Endothelial cell of umbilical vein (primary cell): ENCODE results near the gene CDH23. TPM values are rescaled to one million over a fixed set of nuclear protein-coding genes. Genes with fewer than 3 reads are reported as not detected.

Source experiments
- BruUV-seq: library from RNA; stranded (reverse); fragments of 400-500 nt; replicated peaks from 2 replicates; lab custom pipeline; 2021; lab: Mats Ljungman, UMichigan
- CTCF ChIA-PET: fragments of 300-600, 350-600 bp; sonication (Branson Sonifier 250); formaldehyde crosslinking; loops from one replicate; lab custom pipeline; 2021; ENCODE audit warnings: antibody characterized with exemption, inconsistent platforms; lab: Charles Lee
- POLR2A ChIA-PET: fragments of 300-600, 350-600 bp; sonication (Branson Sonifier 250); formaldehyde crosslinking; loops from one replicate; lab custom pipeline; 2021; ENCODE audit warnings: antibody characterized with exemption, inconsistent platforms; lab: Charles Lee
- DNase-seq: peaks from one replicate; pipeline ENCODE4 v3.0.0-alpha.2; 2011; ENCODE audit warnings: low read depth, low spot score
- FAIRE-seq: peaks from 2 replicates; lab custom pipeline; 2011; peaks lifted over from hg19 to GRCh38; lab: Jason Lieb, UNC
- H2AFZ ChIP-seq: 2 replicates; pipeline ENCODE4 v1.6.0; 2012; ENCODE audit warnings: low read depth, low read length, control low read depth, inconsistent platforms
- H3K27ac ChIP-seq: 2 replicates; pipeline ENCODE4 v1.5.1; 2011; ENCODE audit warnings: low read depth, mild to moderate bottlenecking, control low read depth, low read length, moderate library complexity; ENCODE audit not compliant: insufficient read depth
- H3K27me3 ChIP-seq, 2 experiments: 2 replicates each; pipeline versions ENCODE4 v1.6.0 to v1.6.1; 2011; ENCODE audit warnings: low read length in 2 of 2, mixed read lengths in 1 of 2; ENCODE audit not compliant: control insufficient read depth in 2 of 2, insufficient read depth in 2 of 2
- H3K36me3 ChIP-seq, 2 experiments: 2 replicates in 1 of 2; 3 replicates in 1 of 2; pipeline ENCODE4 v1.5.1; 2011; ENCODE audit warnings: low read length in 2 of 2, mild to moderate bottlenecking in 1 of 2, moderate library complexity in 1 of 2; ENCODE audit not compliant: control insufficient read depth in 2 of 2, insufficient read depth in 2 of 2; ENCODE audit errors: extremely low read depth in 1 of 2
- H3K4me1 ChIP-seq: 3 replicates; pipeline ENCODE4 v1.5.1; 2011; ENCODE audit warnings: mild to moderate bottlenecking, low read length; ENCODE audit not compliant: control insufficient read depth, insufficient read depth; ENCODE audit errors: extremely low read depth
- H3K4me2 ChIP-seq: 2 replicates; pipeline ENCODE4 v1.6.1; 2011; ENCODE audit warnings: low read length, control low read depth, mixed read lengths; ENCODE audit not compliant: insufficient read depth
- H3K4me3 ChIP-seq, 3 experiments: fragments of 200-600 bp in 1 of 3; sonication (generic), shearing (Covaris generic) in 1 of 3; replicated peaks in 1 of 3; 2 replicates each; pipeline ENCODE4 v1.5.1; 2011 to 2016; ENCODE audit warnings: control low read depth in 3 of 3, low read length in 3 of 3, mild to moderate bottlenecking in 2 of 3, inconsistent platforms in 1 of 3, low read depth in 1 of 3, moderate library complexity in 1 of 3; ENCODE audit not compliant: insufficient read depth in 1 of 3
- H3K79me2 ChIP-seq: 2 replicates; pipeline ENCODE4 v1.6.0; 2012; ENCODE audit warnings: low read length, inconsistent platforms; ENCODE audit not compliant: control insufficient read depth, insufficient read depth
- H3K9ac ChIP-seq: replicated peaks from 2 replicates; pipeline ENCODE3; 2011; ENCODE audit warnings: low read length, control low read depth; ENCODE audit not compliant: insufficient read depth; ENCODE audit errors: extremely low read depth
- H3K9me1 ChIP-seq: replicated peaks from 3 replicates; pipeline ENCODE4 v1.6.0; 2011; ENCODE audit warnings: mild to moderate bottlenecking, low read length; ENCODE audit not compliant: control insufficient read depth, insufficient read depth; ENCODE audit errors: extremely low read depth
- H3K9me3 ChIP-seq: replicated peaks from 2 replicates; pipeline ENCODE4 v1.5.1; 2012; ENCODE audit warnings: low read length, inconsistent platforms; ENCODE audit not compliant: control insufficient read depth, insufficient read depth
- H4K20me1 ChIP-seq: replicated peaks from 2 replicates; pipeline ENCODE3; 2011; ENCODE audit warnings: mild to moderate bottlenecking, low read length; ENCODE audit not compliant: control insufficient read depth, insufficient read depth; ENCODE audit errors: extremely low read depth
- CTCF ChIP-seq, 2 donors: IDR thresholded peaks; 1 replicate in 1 of 2; 2 replicates in 1 of 2; pipeline ENCODE4 v1.5.1; 2011; ENCODE audit warnings: low read length in 2 of 2, mild to moderate bottlenecking in 2 of 2, moderate library complexity in 2 of 2, control low read depth in 1 of 2, inconsistent platforms in 1 of 2, low read depth in 1 of 2; ENCODE audit not compliant: insufficient read depth in 1 of 2; ENCODE audit errors: extremely low read depth in 1 of 2
- EZH2 ChIP-seq: IDR thresholded peaks from 2 replicates; pipeline ENCODE4 v1.6.1; 2012; ENCODE audit warnings: borderline replicate concordance, low read depth, mild to moderate bottlenecking, moderate library complexity, low read length, inconsistent platforms; ENCODE audit not compliant: severe bottlenecking
- FOS ChIP-seq: IDR thresholded peaks from 2 replicates; pipeline ENCODE4 v1.6.1; 2011; ENCODE audit warnings: mild to moderate bottlenecking, low read length, moderate library complexity, borderline replicate concordance; ENCODE audit not compliant: insufficient read depth
- GATA2 ChIP-seq: IDR thresholded peaks from 2 replicates; pipeline ENCODE4 v1.7.0; 2011; ENCODE audit warnings: low read depth, mild to moderate bottlenecking, moderate library complexity, mixed read lengths, low read length; ENCODE audit not compliant: insufficient read length, insufficient read depth
- JUN ChIP-seq: IDR thresholded peaks from 2 replicates; pipeline ENCODE4 v1.6.1; 2011; ENCODE audit warnings: borderline replicate concordance, low read depth; ENCODE audit not compliant: insufficient read length, insufficient read depth
- MYC ChIP-seq: IDR thresholded peaks from one replicate; pipeline ENCODE4 v1.6.1; 2011; ENCODE audit warnings: mild to moderate bottlenecking, low read depth, low read length
- POLR2A ChIP-seq: IDR thresholded peaks from 2 replicates; pipeline ENCODE4 v1.6.1; 2012; ENCODE audit warnings: low read depth, mild to moderate bottlenecking, control low read depth, low read length
- POLR2AphosphoS5 ChIP-seq: IDR thresholded peaks from 2 replicates; pipeline ENCODE4 v1.6.1; 2012; ENCODE audit warnings: low read depth, mild to moderate bottlenecking, control low read depth, low read length, moderate library complexity; ENCODE audit not compliant: insufficient read depth
- dilution Hi-C: fragments of 300-500 bp; cut with MboI; formaldehyde crosslinking; loops from one replicate; pipeline ENCODE4 v1.15.0; 2019; ENCODE audit warnings: low sequenced_read_pairs; ENCODE audit not compliant: extremely low pct_ligation_motif_present
- intact Hi-C: fragments of 100-400 bp; cut with micrococcal nuclease; formaldehyde crosslinking; loops from one replicate; pipeline ENCODE4 v1.10.0; 2022
- polyA plus RNA-seq, 4 experiments: library from polyadenylated mRNA; depleted of rRNA in 3 of 4; stranded (reverse) in 3 of 4; unstranded in 1 of 4; fragments of >200 nt; gene quantifications; 2 replicates each; pipeline versions ENCODE4 v1.2.1 to v1.2.3, GENCODE V29; 2011 to 2012; ENCODE audit warnings: missing spikeins in 1 of 4
- total RNA-seq: library from RNA; stranded (reverse); gene quantifications from 2 replicates; pipeline ENCODE4 v1.2.3, GENCODE V29; 2021
- TF ChIP-seq, protein P1 (sequence below): IDR thresholded peaks from 2 replicates; pipeline ENCODE4 v1.6.1; 2011; ENCODE audit not compliant: insufficient read depth, insufficient read length

Gene CDH23
- total and polyA plus RNA-seq, 2 donors (not counting 3 experiments of a cell fraction or from before 2014, with no cell fraction given): not detected

DNA sequence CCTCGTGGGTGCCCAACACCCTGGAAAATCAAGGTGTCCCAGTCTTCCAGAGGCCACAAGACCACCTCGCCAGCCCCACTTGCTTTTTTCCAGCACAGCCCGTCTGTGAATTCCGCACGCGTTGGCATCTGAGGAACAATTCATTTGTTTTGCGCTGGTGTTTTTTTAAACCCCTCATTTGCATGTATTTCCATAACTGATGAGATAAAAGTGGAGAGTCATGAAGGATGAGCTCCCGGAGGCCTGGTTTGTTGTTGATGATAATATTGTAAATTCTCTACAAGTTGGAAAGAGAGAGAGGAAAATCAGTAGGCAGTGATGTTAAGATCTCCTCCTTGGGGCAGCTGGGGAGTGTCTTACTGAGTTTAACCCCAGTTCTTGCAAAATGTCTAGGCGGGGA lies 43.1 kb upstream of the CDH23 start:
- no peak overlapping the region for H3K4me2 ChIP-seq
- H3K9me3 ChIP-seq: no peaks in the 10 kb centered on the region
- no peak overlapping the region for H3K4me3 ChIP-seq
- ChIA-PET POLR2A (no interaction called here), CTCF (no interaction called here)
- FAIRE-seq (no peak), DNase-seq (no peak)
- no peak for TF ChIP-seq JUN
- TF ChIP-seq, protein P1, sequence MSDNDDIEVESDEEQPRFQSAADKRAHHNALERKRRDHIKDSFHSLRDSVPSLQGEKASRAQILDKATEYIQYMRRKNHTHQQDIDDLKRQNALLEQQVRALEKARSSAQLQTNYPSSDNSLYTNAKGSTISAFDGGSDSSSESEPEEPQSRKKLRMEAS: no peak
- no peak for TF ChIP-seq CTCF (IDR thresholded peaks at IDR 0.05; ENCODE audit: extremely low read depth in 1 of 2, insufficient read depth in 1 of 2, low read depth in 1 of 2, low read length in 2 of 2)
- no peak for TF ChIP-seq FOS
- no peak for TF ChIP-seq EZH2
- no peak for TF ChIP-seq GATA2
- TF ChIP-seq POLR2A: no peak
- TF ChIP-seq MYC: no peak
- no peak for TF ChIP-seq POLR2AphosphoS5
- dilution Hi-C loops (no loop called here), intact Hi-C loops (no loop called here)
- no peak overlapping the region for H2AFZ ChIP-seq
- H4K20me1 ChIP-seq: no peaks in the 10 kb centered on the region
- no peak overlapping the region for H3K9ac ChIP-seq
- H3K27ac ChIP-seq: no peak overlapping the region
- BruUV-seq: no TSS peak
- H3K36me3 ChIP-seq: no peaks in the 10 kb centered on the region
- H3K9me1 ChIP-seq: no peaks in the 10 kb centered on the region
- no peaks in the 10 kb centered on the region for H3K27me3 ChIP-seq
- no peaks in the 10 kb centered on the region for H3K79me2 ChIP-seq
- peaks cover 15% of the 10 kb centered on the region for H3K4me1 ChIP-seq
